ENCODE measurements around the gene TSPO. TPM values are rescaled to one million over a fixed set of nuclear protein-coding genes. Genes with fewer than 3 reads are reported as not detected.

TSPO gene
- polyA plus RNA-seq, 1 experiment, result 313 TPM

DNA sequence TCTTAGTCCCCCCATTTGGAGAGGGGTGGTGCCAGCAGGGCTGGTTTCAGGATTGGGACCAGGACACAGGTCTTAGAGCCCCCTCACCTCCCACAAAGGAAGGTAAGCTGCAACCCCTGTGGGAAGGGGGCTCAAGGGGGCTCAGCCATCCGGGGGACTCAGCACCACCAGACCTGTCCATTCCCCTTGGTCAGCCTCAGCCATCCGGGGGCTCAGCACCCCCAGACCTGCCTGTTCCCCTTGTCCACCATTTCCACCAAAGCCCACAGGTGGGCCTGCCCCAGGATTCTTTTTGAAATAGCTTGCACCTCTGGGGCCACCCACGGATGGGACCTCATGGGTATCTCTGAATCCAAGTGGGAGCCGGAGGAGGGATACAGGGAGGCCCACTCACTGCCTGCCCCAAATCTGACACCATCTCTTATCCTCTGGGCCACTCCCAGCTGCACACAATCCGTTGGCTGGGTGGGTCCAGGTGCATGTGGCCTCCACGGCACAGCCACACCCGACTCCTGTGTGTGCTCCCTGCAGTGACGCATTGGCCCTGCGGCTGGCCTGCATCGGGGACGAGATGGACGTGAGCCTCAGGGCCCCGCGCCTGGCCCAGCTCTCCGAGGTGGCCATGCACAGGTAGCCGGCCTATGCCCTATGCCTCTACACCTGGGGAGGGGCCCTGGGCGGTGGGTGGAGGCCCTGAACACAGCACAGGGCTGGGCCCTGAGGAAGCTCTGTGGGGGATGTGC, 24.0 kb upstream of the TSPO start:
- Histone ChIP-seq H3K36me3 (ENCODE audit: control insufficient read depth, insufficient read depth, low read length) (no peaks in the 10 kb centered on the region), H3K4me3 (ENCODE audit: low read depth, low read length) (no peak overlapping the region), H3K27me3 (ENCODE audit: control insufficient read depth, insufficient read depth, low read length) (no peaks in the 10 kb centered on the region)
- TF ChIP-seq, protein P1, sequence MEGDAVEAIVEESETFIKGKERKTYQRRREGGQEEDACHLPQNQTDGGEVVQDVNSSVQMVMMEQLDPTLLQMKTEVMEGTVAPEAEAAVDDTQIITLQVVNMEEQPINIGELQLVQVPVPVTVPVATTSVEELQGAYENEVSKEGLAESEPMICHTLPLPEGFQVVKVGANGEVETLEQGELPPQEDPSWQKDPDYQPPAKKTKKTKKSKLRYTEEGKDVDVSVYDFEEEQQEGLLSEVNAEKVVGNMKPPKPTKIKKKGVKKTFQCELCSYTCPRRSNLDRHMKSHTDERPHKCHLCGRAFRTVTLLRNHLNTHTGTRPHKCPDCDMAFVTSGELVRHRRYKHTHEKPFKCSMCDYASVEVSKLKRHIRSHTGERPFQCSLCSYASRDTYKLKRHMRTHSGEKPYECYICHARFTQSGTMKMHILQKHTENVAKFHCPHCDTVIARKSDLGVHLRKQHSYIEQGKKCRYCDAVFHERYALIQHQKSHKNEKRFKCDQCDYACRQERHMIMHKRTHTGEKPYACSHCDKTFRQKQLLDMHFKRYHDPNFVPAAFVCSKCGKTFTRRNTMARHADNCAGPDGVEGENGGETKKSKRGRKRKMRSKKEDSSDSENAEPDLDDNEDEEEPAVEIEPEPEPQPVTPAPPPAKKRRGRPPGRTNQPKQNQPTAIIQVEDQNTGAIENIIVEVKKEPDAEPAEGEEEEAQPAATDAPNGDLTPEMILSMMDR (IDR thresholded peaks at IDR 0.05; ENCODE audit: insufficient read depth, low read depth, low read length), result no peak
- ChIA-PET CTCF (interaction anchor here (0.6 to 2.3 kb wide), 2 partner anchors 10 to 139 kb away, joined by 3 to 9 read pairs; no protein-coding TSS in a partner anchor), POLR2A (no interaction called here)
- DNase-seq (ENCODE audit: low read depth), result no peak

DNA sequence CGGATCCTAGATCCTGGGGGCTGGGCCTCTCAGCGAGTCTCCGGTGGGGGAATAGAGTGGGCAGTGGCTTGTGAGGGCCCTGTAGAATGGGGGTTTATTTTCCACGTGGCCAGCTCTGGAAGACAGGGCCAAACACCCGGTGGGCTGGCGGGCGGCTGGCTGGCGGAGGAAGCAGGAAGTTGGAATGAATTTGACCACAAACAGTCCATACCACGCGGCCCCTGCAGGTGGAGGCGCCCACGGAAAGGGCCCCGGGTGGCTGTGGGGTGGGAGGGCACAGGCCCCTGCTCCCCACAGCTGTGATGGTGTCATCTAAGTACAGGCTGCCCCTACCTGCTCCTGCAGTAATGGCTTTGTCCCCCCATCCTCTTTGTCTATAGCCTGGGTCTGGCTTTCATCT, 23.2 kb upstream of the TSPO start:
- Histone ChIP-seq H3K36me3 (ENCODE audit: control insufficient read depth, insufficient read depth, low read length) (peaks cover 2% of the 10 kb centered on the region; the same call in 1 of the 2 replicates), H3K27me3 (ENCODE audit: control insufficient read depth, insufficient read depth, low read length) (no peaks in the 10 kb centered on the region), H3K4me3 (ENCODE audit: low read depth, low read length) (no peak overlapping the region)
- ChIA-PET CTCF (interaction anchor here (0.6 to 2.3 kb wide), 2 partner anchors 9 to 138 kb away, joined by 3 to 9 read pairs; no protein-coding TSS in a partner anchor), POLR2A (no interaction called here)
- no peak for DNase-seq (ENCODE audit: low read depth)
- TF ChIP-seq, protein P1 (IDR thresholded peaks at IDR 0.05; ENCODE audit: insufficient read depth, low read depth, low read length), result no peak

DNA sequence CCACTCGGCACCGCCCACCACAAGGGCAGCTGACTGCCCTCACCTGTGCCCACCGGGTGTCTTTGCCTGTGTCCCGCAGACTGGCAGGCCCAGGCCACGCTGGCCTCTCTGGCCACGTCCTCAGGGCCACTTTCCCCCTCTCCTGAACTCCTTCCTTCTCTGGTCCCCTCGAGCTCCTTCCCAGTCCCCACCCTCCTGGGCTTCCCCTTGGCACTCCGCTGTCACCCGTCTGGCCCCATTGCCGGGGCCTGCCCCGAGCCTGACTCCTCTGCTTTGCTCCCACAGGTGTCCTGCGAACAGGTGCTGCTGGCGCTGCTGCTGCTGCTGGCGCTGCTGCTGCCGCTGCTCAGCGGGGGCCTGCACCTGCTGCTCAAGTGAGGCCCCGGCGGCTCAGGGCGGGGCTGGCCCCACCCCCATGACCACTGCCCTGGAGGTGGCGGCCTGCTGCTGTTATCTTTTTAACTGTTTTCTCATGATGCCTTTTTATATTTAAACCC, 22.4 kb upstream of the TSPO start:
- Histone ChIP-seq H3K4me3 (ENCODE audit: low read depth, low read length) (no peak overlapping the region), H3K27me3 (ENCODE audit: control insufficient read depth, insufficient read depth, low read length) (no peaks in the 10 kb centered on the region), H3K36me3 (ENCODE audit: control insufficient read depth, insufficient read depth, low read length) (peaks cover 2% of the 10 kb centered on the region; the same call in 1 of the 2 replicates)
- POLR2A ChIA-PET, result no interaction called here
- CTCF ChIA-PET, result interaction anchor here (0.6 kb wide), 1 partner anchor 139 kb away, joined by 3 read pairs; no protein-coding TSS in a partner anchor
- TF ChIP-seq, protein P1 (IDR thresholded peaks at IDR 0.05; ENCODE audit: insufficient read depth, low read depth, low read length), result no peak
- no peak for DNase-seq (ENCODE audit: low read depth)

DNA sequence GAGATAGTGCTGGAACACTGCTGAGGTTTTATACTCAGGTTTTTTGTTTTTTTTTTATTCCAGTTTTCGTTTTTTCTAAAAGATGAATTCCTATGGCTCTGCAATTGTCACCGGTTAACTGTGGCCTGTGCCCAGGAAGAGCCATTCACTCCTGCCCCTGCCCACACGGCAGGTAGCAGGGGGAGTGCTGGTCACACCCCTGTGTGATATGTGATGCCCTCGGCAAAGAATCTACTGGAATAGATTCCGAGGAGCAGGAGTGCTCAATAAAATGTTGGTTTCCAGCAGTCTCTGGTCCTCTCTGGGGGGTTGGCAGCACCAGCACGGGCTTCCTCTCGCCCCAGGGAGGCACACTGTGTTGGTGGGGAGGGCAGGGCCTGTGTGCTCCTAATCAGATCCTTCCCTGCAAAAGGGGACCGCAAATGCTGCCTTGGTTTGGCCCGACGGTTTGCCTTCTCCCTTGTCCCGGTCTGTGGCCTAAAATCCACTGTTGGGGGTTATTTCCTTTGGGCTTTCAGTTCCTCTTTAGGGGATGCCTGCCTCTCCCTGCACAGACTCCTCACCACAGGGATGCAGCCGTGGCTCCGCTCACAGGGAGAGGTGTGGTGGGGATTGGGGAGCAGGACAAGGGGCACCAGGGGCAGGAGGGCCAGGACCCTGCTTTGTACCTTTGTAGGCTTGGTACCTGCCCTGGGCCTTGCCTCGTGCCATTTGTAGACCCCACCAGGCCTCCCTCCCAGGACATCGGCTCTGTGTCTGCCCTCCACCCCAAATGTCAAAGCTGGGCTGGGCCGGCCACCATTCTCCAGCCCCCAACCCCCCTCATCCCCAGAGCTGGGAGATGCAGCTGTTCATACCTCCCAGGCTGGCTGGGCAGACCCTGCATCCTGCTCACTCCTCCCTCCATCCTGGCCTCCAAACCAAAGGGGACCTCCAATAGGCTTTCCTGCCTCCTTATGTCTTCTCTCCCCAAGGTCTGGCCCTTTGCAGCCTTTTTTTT, 21.6 kb upstream of the TSPO start:
- ChIA-PET POLR2A (no interaction called here), CTCF (no interaction called here)
- peaks cover 4% of the 10 kb centered on the region for H3K36me3 ChIP-seq (ENCODE audit: control insufficient read depth, insufficient read depth, low read length)
- no peak for DNase-seq (ENCODE audit: low read depth)
- no peaks in the 10 kb centered on the region for H3K27me3 ChIP-seq (ENCODE audit: control insufficient read depth, insufficient read depth, low read length)
- no peak overlapping the region for H3K4me3 ChIP-seq (ENCODE audit: low read depth, low read length)
- TF ChIP-seq, protein P1 (IDR thresholded peaks at IDR 0.05; ENCODE audit: insufficient read depth, low read depth, low read length), result no peak

Measured in BJ (cell line).